ENCODE results near the gene GNAI2.
"Not testable (repeated sequence)": the region's sequence is repeated elsewhere in the genome, so short reads cannot be mapped to it uniquely, and the experiment has no call there.

Gene GNAI2

GRCh38 chr3:50264383-50264963 lies 28.5 kb downstream of the GNAI2 start:
- peak; percentile 72 for DNase-seq (ENCODE audit: low spot score)

- DNase-seq (ENCODE audit: low spot score): no peak
Observed at GRCh38 chr3:50264964-50265485, 29.0 kb downstream of the GNAI2 start.

GRCh38 chr3:50265571-50265970 lies 29.6 kb downstream of the GNAI2 start:
- no peak for DNase-seq (ENCODE audit: low spot score)

- DNase-seq (ENCODE audit: low spot score): no peak
Observed at GRCh38 chr3:50266017-50266416, 30.0 kb downstream of the GNAI2 start.

- DNase-seq (ENCODE audit: low spot score): no peak
Observed at GRCh38 chr3:50266836-50267235, 30.8 kb downstream of the GNAI2 start.

- DNase-seq (ENCODE audit: low spot score): no peak
Observed at GRCh38 chr3:50267280-50267913, 31.4 kb downstream of the GNAI2 start.

GRCh38 chr3:50268276-50268675 lies 32.3 kb downstream of the GNAI2 start:
- DNase-seq (ENCODE audit: low spot score): no peak

- no peak for DNase-seq (ENCODE audit: low spot score)
Observed at GRCh38 chr3:50268703-50269451, 32.9 kb downstream of the GNAI2 start, which contains the start of gene SEMA3B. TSS of gene SEMA3B (plus strand) at chr3:50269147. CDS start at chr3:50269241, 94 bp downstream.

GRCh38 chr3:50269460-50269859 lies 33.5 kb downstream of the GNAI2 start:
- no peak for DNase-seq (ENCODE audit: low spot score)

GRCh38 chr3:50269977-50270413 lies 34.0 kb downstream of the GNAI2 start:
- DNase-seq (ENCODE audit: low spot score): no peak

- DNase-seq (ENCODE audit: low spot score): no peak
Observed at GRCh38 chr3:50270422-50271224, 34.6 kb downstream of the GNAI2 start.

GRCh38 chr3:50271314-50271936 lies 35.4 kb downstream of the GNAI2 start:
- DNase-seq (ENCODE audit: low spot score): no peak

GRCh38 chr3:50272538-50272910 lies 36.5 kb downstream of the GNAI2 start:
- DNase-seq (ENCODE audit: low spot score): not testable (repeated sequence)

- DNase-seq (ENCODE audit: low spot score): peak; percentile 68
Observed at GRCh38 chr3:50272911-50273688, 37.1 kb downstream of the GNAI2 start.

- no peak for DNase-seq (ENCODE audit: low spot score)
Observed at GRCh38 chr3:50273689-50274065, 37.7 kb downstream of the GNAI2 start.

GRCh38 chr3:50274371-50275104 lies 38.5 kb downstream of the GNAI2 start:
- peak; percentile 60 for DNase-seq (ENCODE audit: low spot score)

- no peak for DNase-seq (ENCODE audit: low spot score)
Observed at GRCh38 chr3:50275141-50275995, 39.4 kb downstream of the GNAI2 start.

GRCh38 chr3:50275996-50276761 lies 40.2 kb downstream of the GNAI2 start:
- no peak for DNase-seq (ENCODE audit: low spot score)

All from SK-N-DZ (cell line).